ENCODE results near the gene ZEB2.
"Not testable (repeated sequence)": the region's sequence is repeated elsewhere in the genome, so short reads cannot be mapped to it uniquely, and the experiment has no call there.

Gene ZEB2

GRCh38 chr2:144372410-144373080 lies 147.4 kb downstream of the ZEB2 start:
- DNase-seq (ENCODE audit: extremely low read depth, low read depth): no peak
- no peak for TF ChIP-seq CTCF (IDR thresholded peaks at IDR 0.05; ENCODE audit: low read depth, low read length)

GRCh38 chr2:144370937-144371584 lies 148.9 kb downstream of the ZEB2 start:
- TF ChIP-seq CTCF (IDR thresholded peaks at IDR 0.05; ENCODE audit: low read depth, low read length): no peak
- no peak for DNase-seq (ENCODE audit: extremely low read depth, low read depth)

- no peak for TF ChIP-seq CTCF (IDR thresholded peaks at IDR 0.05; ENCODE audit: low read depth, low read length)
- no peak for DNase-seq (ENCODE audit: extremely low read depth, low read depth)
Observed at GRCh38 chr2:144369416-144369815, 150.5 kb downstream of the ZEB2 start.

GRCh38 chr2:144366825-144367429 lies 153.0 kb downstream of the ZEB2 start:
- DNase-seq (ENCODE audit: extremely low read depth, low read depth): no peak
- TF ChIP-seq CTCF (IDR thresholded peaks at IDR 0.05; ENCODE audit: low read depth, low read length): no peak

GRCh38 chr2:144364944-144365738 lies 154.8 kb downstream of the ZEB2 start:
- no peak for DNase-seq (ENCODE audit: extremely low read depth, low read depth)

GRCh38 chr2:144364247-144364646 lies 155.7 kb downstream of the ZEB2 start:
- not testable (repeated sequence) for DNase-seq (ENCODE audit: extremely low read depth, low read depth)

More at GRCh38 chr2:144364944-144365738, 154.8 kb downstream of the ZEB2 start:
- no peak for TF ChIP-seq CTCF (IDR thresholded peaks at IDR 0.05; ENCODE audit: low read depth, low read length)

GRCh38 chr2:144362401-144362800 lies 157.5 kb downstream of the ZEB2 start:
- no peak for TF ChIP-seq CTCF (IDR thresholded peaks at IDR 0.05; ENCODE audit: low read depth, low read length)
- no peak for DNase-seq (ENCODE audit: extremely low read depth, low read depth)

Data from AG09319 (cell line).